Activated CD8-positive, alpha-beta memory T cell treated with anti-CD3 and anti-CD28 coated beads, Interleukin-2, amount 10 ng/mL, durations not matched to agents 7 days and 5 days (primary cell): ENCODE results near the gene PDZD11. TPM values are rescaled to one million over a fixed set of nuclear protein-coding genes. Genes with fewer than 3 reads are reported as not detected.
A peak's percentile ranks its signal among the peaks of the same experiment; 100 is the strongest.
"Not testable (repeated sequence)": the region's sequence is repeated elsewhere in the genome, so short reads cannot be mapped to it uniquely, and the experiment has no call there.

Experiments
- ATAC-seq: fragments of 150-1000 bp; cut with Tn5 transposase; one replicate; pipeline ENCODE4 v1.10.0; 2021; ENCODE audit warnings: moderate library complexity
- CTCF ChIA-PET: fragments of 350-600 bp; sonication (Branson Sonifier 250); formaldehyde crosslinking; loops from one replicate; lab custom pipeline; 2021; ENCODE audit warnings: antibody characterized with exemption; lab: Charles Lee
- DNase-seq: peaks from one replicate; pipeline ENCODE4 v3.0.0-alpha.2; 2020
- H3K27ac Mint-ChIP-seq: one replicate; pipeline ENCODE4 v1.8.0; 2021; ENCODE audit warnings: mild to moderate bottlenecking, mixed read lengths
- H3K27me3 Mint-ChIP-seq: one replicate; pipeline ENCODE4 v1.8.0; 2021; ENCODE audit warnings: mixed read lengths
- H3K36me3 Mint-ChIP-seq: one replicate; pipeline ENCODE4 v1.8.0; 2021; ENCODE audit warnings: mild to moderate bottlenecking, mixed read lengths
- H3K4me1 Mint-ChIP-seq: one replicate; pipeline ENCODE4 v1.8.0; 2021; ENCODE audit warnings: mixed read lengths
- H3K4me3 Mint-ChIP-seq: one replicate; pipeline ENCODE4 v1.8.0; 2021; ENCODE audit warnings: mild to moderate bottlenecking, moderate library complexity, mixed read lengths
- H3K9me3 Mint-ChIP-seq: one replicate; pipeline ENCODE4 v1.8.0; 2022; ENCODE audit warnings: low read depth, mixed read lengths
- total RNA-seq, 2 experiments: library from RNA; stranded (reverse); gene quantifications; one replicate each; pipeline ENCODE4 v1.2.3, GENCODE V29; 2021

PDZD11 gene
- total RNA-seq, result 10 to 100 TPM; 30.8 to 34.1 TPM

- DNase-seq (peak; percentile 91), ATAC-seq (peak; percentile 99)
- Mint-ChIP-seq H3K27ac (peak within 1 kb of the TSS; percentile 90), H3K4me1 (peaks cover 35% of the 10 kb centered on the region), H3K9me3 (no peaks in the 10 kb centered on the region), H3K36me3 (peaks cover 27% of the 10 kb centered on the region), H3K4me3 (peak within 1 kb of the TSS; percentile 90), H3K27me3 (no peaks in the 10 kb centered on the region)
- CTCF ChIA-PET, result interaction anchor here (1.0 to 1.6 kb wide), 3 partner anchors 10 to 157 kb away, joined by 3 to 8 read pairs (median 5); partner anchors contain the start of gene IGBP1
These were observed at the start of gene PDZD11, which contains the start of gene KIF4A for GRCh38 chrX:70289793-70290770. TSS of gene PDZD11 (minus strand) at chrX:70289927. CDS start at chrX:70289341, 586 bp downstream. TSS of gene KIF4A (plus strand) at chrX:70290104. CDS start at chrX:70290459, 355 bp downstream.

DNA sequence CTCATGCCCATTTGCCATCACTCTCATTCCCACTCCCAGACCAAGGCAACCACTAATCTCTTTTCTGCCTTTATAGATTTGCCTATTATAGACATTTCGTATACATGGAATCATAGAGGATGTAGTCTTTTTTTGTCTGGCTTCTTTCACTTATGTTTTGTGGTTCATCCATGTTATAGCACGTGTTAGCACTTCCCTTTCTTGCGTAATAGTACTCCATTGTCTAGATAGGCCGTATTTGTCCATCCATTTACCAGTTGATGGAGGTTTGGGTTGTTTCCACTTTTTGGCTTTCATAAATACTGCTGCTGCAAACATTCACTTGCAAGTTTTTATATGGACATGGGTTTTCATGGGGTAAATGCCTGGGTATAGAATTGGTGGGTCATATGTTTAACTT lies 48.6 kb upstream of the PDZD11 start:
- CTCF ChIA-PET, result no interaction called here
- no peak overlapping the region for H3K27ac Mint-ChIP-seq

GRCh38 chrX:70336767-70337166 lies 47.0 kb upstream of the PDZD11 start:
- Mint-ChIP-seq H3K27me3 (no peaks in the 10 kb centered on the region), H3K36me3 (peaks cover 38% of the 10 kb centered on the region), H3K4me3 (no peak overlapping the region), H3K4me1 (peaks cover 22% of the 10 kb centered on the region), H3K27ac (peak overlapping the region; percentile 15), H3K9me3 (no peaks in the 10 kb centered on the region)
- CTCF ChIA-PET, result no interaction called here
- ATAC-seq, result peak; percentile 94
- DNase-seq, result peak; percentile 38

More for the DNA sequence above, 48.6 kb upstream of the PDZD11 start:
- Mint-ChIP-seq H3K27me3 (no peaks in the 10 kb centered on the region), H3K4me3 (no peak overlapping the region), H3K9me3 (no peaks in the 10 kb centered on the region), H3K4me1 (peaks cover 22% of the 10 kb centered on the region), H3K36me3 (peaks cover 36% of the 10 kb centered on the region)
- ATAC-seq, result no peak
- no peak for DNase-seq

- CTCF ChIA-PET, result no interaction called here
- Mint-ChIP-seq H3K27ac (no peak overlapping the region), H3K36me3 (peaks cover 39% of the 10 kb centered on the region), H3K27me3 (no peaks in the 10 kb centered on the region), H3K4me3 (no peak overlapping the region), H3K9me3 (no peaks in the 10 kb centered on the region), H3K4me1 (peaks cover 20% of the 10 kb centered on the region)
- no peak for DNase-seq
- ATAC-seq, result no peak
These were observed 42.9 kb upstream of the PDZD11 start for GRCh38 chrX:70332600-70332999.

- peaks cover 35% of the 10 kb centered on the region for H3K36me3 Mint-ChIP-seq
- DNase-seq (no peak), ATAC-seq (no peak)
- H3K4me1 Mint-ChIP-seq, result peaks cover 7% of the 10 kb centered on the region
- no peak overlapping the region for H3K4me3 Mint-ChIP-seq
- CTCF ChIA-PET, result no interaction called here
- no peaks in the 10 kb centered on the region for H3K27me3 Mint-ChIP-seq
- H3K9me3 Mint-ChIP-seq, result no peaks in the 10 kb centered on the region
- no peak overlapping the region for H3K27ac Mint-ChIP-seq
These were observed 41.4 kb upstream of the PDZD11 start for GRCh38 chrX:70331161-70331560.

DNA sequence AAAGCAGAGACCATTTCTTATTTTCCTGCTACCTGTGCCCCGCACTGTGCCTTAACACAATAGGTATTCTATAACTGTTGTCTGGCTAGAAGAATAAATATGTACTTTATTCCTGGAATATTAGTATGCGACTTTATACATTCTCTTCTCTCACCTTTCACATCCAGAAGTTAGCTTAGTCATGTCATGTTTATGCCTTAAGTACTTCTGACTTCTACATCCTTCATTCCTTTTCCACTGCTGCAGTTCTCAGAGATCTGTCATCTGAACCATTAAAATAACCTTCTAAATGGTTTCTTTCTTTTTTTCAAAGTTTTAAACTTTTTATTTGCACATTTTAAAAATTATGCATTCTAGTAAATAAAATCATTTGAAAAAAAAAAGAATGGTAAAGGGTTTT lies 34.6 kb upstream of the PDZD11 start:
- H3K9me3 Mint-ChIP-seq, result no peaks in the 10 kb centered on the region
- DNase-seq, result no peak
- no peak overlapping the region for H3K27ac Mint-ChIP-seq
- CTCF ChIA-PET, result no interaction called here
- no peaks in the 10 kb centered on the region for H3K27me3 Mint-ChIP-seq
- H3K4me1 Mint-ChIP-seq, result no peaks in the 10 kb centered on the region
- no peak for ATAC-seq
- peaks cover 13% of the 10 kb centered on the region for H3K36me3 Mint-ChIP-seq
- H3K4me3 Mint-ChIP-seq, result no peak overlapping the region

DNA sequence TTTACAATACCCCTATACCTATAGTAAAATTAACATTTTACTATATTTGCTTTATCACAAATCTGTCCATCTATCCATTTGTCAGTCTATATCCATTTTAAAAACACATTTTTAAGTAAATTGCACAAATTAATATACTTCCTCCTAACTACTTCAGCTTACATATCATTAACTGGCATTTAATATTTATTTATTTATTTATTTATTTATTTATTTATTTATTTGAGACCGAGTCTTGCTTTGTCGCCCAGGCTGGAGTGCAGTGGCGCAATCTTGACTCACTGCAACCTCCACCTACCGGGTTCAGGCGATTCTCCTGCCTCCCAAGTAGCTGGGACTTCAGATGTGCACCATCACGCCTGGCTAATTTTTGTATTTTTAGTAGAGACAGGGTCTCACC lies 33.9 kb upstream of the PDZD11 start:
- H3K4me3 Mint-ChIP-seq, H3K4me1 Mint-ChIP-seq, H3K9me3 Mint-ChIP-seq, H3K27ac Mint-ChIP-seq, ATAC-seq, DNase-seq, CTCF ChIA-PET, H3K27me3 Mint-ChIP-seq: not testable (repeated sequence)
- peaks cover 13% of the 10 kb centered on the region for H3K36me3 Mint-ChIP-seq

DNA sequence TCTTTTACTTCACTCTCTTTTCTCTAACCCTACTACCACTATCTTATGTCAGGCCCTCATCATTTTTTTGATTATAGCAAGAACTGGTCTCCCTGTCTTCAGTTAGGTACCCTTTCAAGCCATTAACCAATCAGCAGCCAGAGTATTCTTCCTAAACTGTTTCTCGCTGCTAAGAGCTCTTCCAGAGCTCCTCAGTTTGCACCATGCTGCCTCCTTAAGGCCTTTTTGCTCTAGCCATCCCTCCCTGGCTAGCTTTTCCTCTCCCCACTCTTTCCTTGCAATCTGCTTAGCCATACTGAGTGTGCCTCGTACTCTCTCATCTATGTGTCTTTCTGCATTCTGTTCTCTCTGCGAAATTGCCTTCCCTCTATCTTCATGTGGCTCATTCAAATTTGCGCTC lies 33.1 kb upstream of the PDZD11 start:
- H3K4me1 Mint-ChIP-seq, result no peaks in the 10 kb centered on the region
- H3K4me3 Mint-ChIP-seq, result no peak overlapping the region
- ATAC-seq, result no peak
- H3K27me3 Mint-ChIP-seq, result no peaks in the 10 kb centered on the region
- peaks cover 12% of the 10 kb centered on the region for H3K36me3 Mint-ChIP-seq
- no peak overlapping the region for H3K27ac Mint-ChIP-seq
- CTCF ChIA-PET, result no interaction called here
- no peak for DNase-seq
- no peaks in the 10 kb centered on the region for H3K9me3 Mint-ChIP-seq

- Mint-ChIP-seq H3K27ac (no peak overlapping the region), H3K27me3 (no peaks in the 10 kb centered on the region), H3K36me3 (peaks cover 33% of the 10 kb centered on the region), H3K9me3 (no peaks in the 10 kb centered on the region), H3K4me1 (no peaks in the 10 kb centered on the region), H3K4me3 (no peak overlapping the region)
- DNase-seq (no peak), ATAC-seq (no peak)
- CTCF ChIA-PET, result no interaction called here
These were observed 23.8 kb upstream of the PDZD11 start for GRCh38 chrX:70313503-70313902.

DNA sequence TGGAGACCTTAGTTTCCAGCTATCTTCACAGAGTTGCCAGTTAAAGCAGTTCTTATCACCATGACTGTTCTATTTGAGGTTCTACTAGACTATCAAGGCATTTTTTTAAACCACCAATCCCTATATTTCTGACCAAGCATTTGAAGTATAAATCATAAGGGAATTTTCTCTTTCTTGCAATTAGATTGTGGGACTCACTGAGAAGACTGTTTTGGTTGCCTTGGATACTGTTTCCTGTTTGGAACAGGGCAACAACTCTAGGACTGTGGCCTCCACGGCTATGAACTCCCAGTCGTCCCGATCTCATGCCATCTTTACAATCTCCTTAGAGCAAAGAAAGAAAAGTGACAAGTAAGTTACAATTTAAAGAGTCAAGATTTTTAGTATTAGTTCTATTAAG lies 12.0 kb upstream of the PDZD11 start:
- no peaks in the 10 kb centered on the region for H3K27me3 Mint-ChIP-seq
- H3K9me3 Mint-ChIP-seq, result no peaks in the 10 kb centered on the region
- peaks cover 3% of the 10 kb centered on the region for H3K4me1 Mint-ChIP-seq
- no peak for DNase-seq
- no peak overlapping the region for H3K4me3 Mint-ChIP-seq
- ATAC-seq, result no peak
- no peak overlapping the region for H3K27ac Mint-ChIP-seq
- CTCF ChIA-PET, result no interaction called here
- peaks cover 51% of the 10 kb centered on the region for H3K36me3 Mint-ChIP-seq

GRCh38 chrX:70293621-70294020 lies 3.9 kb upstream of the PDZD11 start:
- no peak overlapping the region for H3K27ac Mint-ChIP-seq
- peaks cover 22% of the 10 kb centered on the region for H3K36me3 Mint-ChIP-seq
- H3K27me3 Mint-ChIP-seq, result no peaks in the 10 kb centered on the region
- CTCF ChIA-PET, result interaction anchor here (1.1 kb wide), 1 partner anchor 142 kb away, joined by 4 read pairs; no protein-coding TSS in a partner anchor
- H3K9me3 Mint-ChIP-seq, result no peaks in the 10 kb centered on the region
- no peak overlapping the region for H3K4me3 Mint-ChIP-seq
- no peak for DNase-seq
- peaks cover 26% of the 10 kb centered on the region for H3K4me1 Mint-ChIP-seq
- ATAC-seq, result no peak

DNA sequence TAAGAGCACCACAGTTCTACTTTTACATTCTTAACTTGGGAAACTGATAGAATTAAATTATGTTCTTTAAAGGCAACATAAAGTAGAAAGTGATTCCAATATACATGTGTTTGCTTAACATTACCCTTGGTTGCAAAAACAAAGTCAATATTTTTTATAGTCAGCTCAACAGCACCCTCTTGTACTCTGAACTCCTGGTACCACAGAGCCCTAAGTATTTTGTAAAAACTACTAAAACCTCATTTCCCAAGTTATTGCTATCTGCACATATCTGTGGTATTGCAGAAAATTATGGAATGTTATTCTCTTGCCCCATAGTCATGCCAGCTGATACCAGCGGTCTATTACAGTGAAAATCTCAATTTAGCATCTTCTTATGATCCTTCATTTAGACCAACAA lies 3.1 kb upstream of the PDZD11 start:
- Mint-ChIP-seq H3K27ac (no peak overlapping the region), H3K4me3 (no peak overlapping the region)
- no peak for ATAC-seq

DNA sequence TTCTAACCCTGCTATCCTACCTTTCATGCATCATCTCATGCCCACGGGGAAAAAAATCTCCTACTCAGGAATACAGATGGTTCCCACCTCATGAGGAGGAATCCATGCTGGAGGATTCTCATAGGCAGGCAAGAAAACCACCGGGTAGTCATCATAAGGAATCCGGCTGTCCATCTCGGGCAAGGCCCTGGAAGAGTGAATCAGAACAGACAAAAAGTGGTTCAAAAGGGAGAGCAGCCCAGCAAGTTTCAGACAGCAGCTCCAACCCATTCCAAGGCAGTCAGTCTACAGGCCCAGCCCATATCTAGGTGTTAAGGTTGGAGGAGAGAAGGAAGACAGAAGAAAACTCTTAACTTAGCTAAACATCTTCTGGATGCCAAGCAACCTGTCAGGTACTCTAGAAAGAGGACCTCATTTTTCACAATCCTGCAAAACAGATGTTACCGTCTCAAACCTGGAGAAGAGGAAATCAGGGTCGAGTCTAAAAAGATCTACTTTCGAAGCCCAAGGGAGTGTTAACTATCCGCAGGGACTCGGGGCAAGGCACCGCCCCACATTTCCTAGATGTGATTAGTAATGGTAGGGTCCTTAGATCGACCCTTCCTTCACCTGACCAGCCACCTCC lies 447 bp downstream of the PDZD11 start:
- Mint-ChIP-seq H3K4me3 (peak overlapping the region; percentile 90), H3K36me3 (peaks cover 27% of the 10 kb centered on the region), H3K27ac (peak overlapping the region; percentile 90), H3K4me1 (peaks cover 35% of the 10 kb centered on the region), H3K9me3 (no peaks in the 10 kb centered on the region), H3K27me3 (no peaks in the 10 kb centered on the region)
- DNase-seq (no peak), ATAC-seq (no peak)
- CTCF ChIA-PET, result interaction anchor here (1.0 to 1.6 kb wide), 2 partner anchors 11 to 144 kb away, joined by 3 to 5 read pairs; no protein-coding TSS in a partner anchor

More for the DNA sequence above, 3.1 kb upstream of the PDZD11 start:
- H3K36me3 Mint-ChIP-seq, result peaks cover 24% of the 10 kb centered on the region
- peaks cover 29% of the 10 kb centered on the region for H3K4me1 Mint-ChIP-seq
- H3K9me3 Mint-ChIP-seq, result no peaks in the 10 kb centered on the region
- CTCF ChIA-PET, result interaction anchor here (1.1 kb wide), 1 partner anchor 143 kb away, joined by 4 read pairs; no protein-coding TSS in a partner anchor
- no peak for DNase-seq
- no peaks in the 10 kb centered on the region for H3K27me3 Mint-ChIP-seq
